HCT116 (cell line): ENCODE results near the gene NPFF. TPM values are rescaled to one million over a fixed set of nuclear protein-coding genes. Genes with fewer than 3 reads are reported as not detected.

Source experiments
- ATAC-seq: fragments of 200-7000 bp; cut with Tn5 transposase; 2 replicates; pipeline ENCODE4 v1.9.1; 2020; ENCODE audit warnings: mild to moderate bottlenecking, moderate library complexity
- BruUV-seq: library from RNA; stranded (reverse); fragments of 400-500 nt; replicated peaks from 2 replicates; lab custom pipeline; 2021; lab: Mats Ljungman, UMichigan
- CTCF ChIA-PET: fragments of 300-600 bp; sonication (Branson Sonifier 250); formaldehyde crosslinking; loops from one replicate; lab custom pipeline; 2021; ENCODE audit warnings: antibody characterized with exemption; lab: Charles Lee
- POLR2A ChIA-PET: fragments of 300-600, 350-600 bp; sonication (Branson Sonifier 250); formaldehyde crosslinking; loops from one replicate; lab custom pipeline; 2021; ENCODE audit warnings: antibody characterized with exemption; lab: Charles Lee
- RAD21 ChIA-PET, 2 experiments: fragments of 300-600 bp; sonication (Branson Sonifier 250); formaldehyde crosslinking; loops; one replicate each; lab custom pipeline; 2023; ENCODE audit warnings: low total read pairs in 2 of 2; ENCODE audit not compliant: uncharacterized antibody in 2 of 2, unreplicated experiment in 2 of 2, low non-redundant PET in 1 of 2; lab: Charles Lee
- DNase-seq: peaks from one replicate; pipeline ENCODE4 v3.0.0-alpha.2; 2010; ENCODE audit warnings: low read depth, low spot score
- H2AFZ ChIP-seq: fragments of 200-600 bp; shearing (Covaris generic), sonication (generic); 2 replicates; pipeline ENCODE4 v1.6.1; 2017; ENCODE audit warnings: low read depth, mixed run types, mixed read lengths, antibody characterized with exemption, low read length; ENCODE audit not compliant: poor library complexity, severe bottlenecking
- H3K27ac ChIP-seq: 2 replicates; pipeline ENCODE4 v1.5.1; 2012; ENCODE audit warnings: low read depth, low read length
- H3K27me3 ChIP-seq: fragments of 200-600 bp; sonication (generic); 2 replicates; pipeline ENCODE4 v1.6.1; 2016; ENCODE audit warnings: mixed run types, low read length, mixed read lengths; ENCODE audit not compliant: insufficient read depth
- H3K36me3 ChIP-seq, 2 experiments: fragments of 200-500 bp in 1 of 2; fragments of 200-600 bp in 1 of 2; sonication (Bioruptor generic) in 1 of 2; sonication (generic) in 1 of 2; 2 replicates each; pipeline versions ENCODE4 v1.5.1 to v1.6.1; 2014 to 2016; ENCODE audit warnings: low read length in 2 of 2, inconsistent platforms in 1 of 2, mixed read lengths in 1 of 2, mixed run types in 1 of 2; ENCODE audit not compliant: insufficient read depth in 2 of 2, control insufficient read depth in 1 of 2
- H3K4me1 ChIP-seq, 2 experiments: fragments of 200-600 bp in 1 of 2; sonication (generic) in 1 of 2; 2 replicates each; pipeline versions ENCODE4 v1.5.1 to v1.6.1; 2012 to 2017; ENCODE audit warnings: low read length in 2 of 2, inconsistent platforms in 1 of 2, mild to moderate bottlenecking in 1 of 2, mixed read lengths in 1 of 2, mixed run types in 1 of 2, moderate library complexity in 1 of 2; ENCODE audit not compliant: insufficient read depth in 2 of 2, control insufficient read depth in 1 of 2
- H3K4me2 ChIP-seq: fragments of 200-600 bp; sonication (generic); 2 replicates; pipeline ENCODE4 v1.6.1; 2017; ENCODE audit warnings: mixed run types, low read length, mixed read lengths
- H3K4me3 ChIP-seq, 2 experiments: fragments of 200-600 bp in 1 of 2; sonication (generic) in 1 of 2; replicated peaks in 1 of 2; 2 replicates each; pipeline ENCODE4 v1.5.1; 2011 to 2016; ENCODE audit warnings: low read length in 2 of 2, control low read depth in 1 of 2, low read depth in 1 of 2, mild to moderate bottlenecking in 1 of 2, mixed read lengths in 1 of 2, mixed run types in 1 of 2
- H3K79me2 ChIP-seq: fragments of 200-600 bp; sonication (generic); 2 replicates; pipeline ENCODE4 v1.6.1; 2017; ENCODE audit warnings: mild to moderate bottlenecking, mixed run types, low read length, moderate library complexity, mixed read lengths; ENCODE audit not compliant: insufficient read depth
- H3K9ac ChIP-seq: fragments of 200-600 bp; sonication (generic); 2 replicates; pipeline ENCODE4 v1.6.1; 2016; ENCODE audit warnings: low read length, mixed read lengths
- H3K9me2 ChIP-seq: fragments of 200-600 bp; sonication (generic), shearing (Covaris generic); 2 replicates; pipeline ENCODE4 v1.6.1; 2017; ENCODE audit warnings: mixed run types, mild to moderate bottlenecking, moderate library complexity; ENCODE audit not compliant: insufficient read depth
- H3K9me3 ChIP-seq, 2 experiments: fragments of 200-500 bp in 1 of 2; fragments of 200-600 bp in 1 of 2; sonication (Bioruptor generic) in 1 of 2; sonication (generic) in 1 of 2; 2 replicates each; pipeline ENCODE4 v1.6.1; 2014 to 2017; ENCODE audit warnings: low read length in 2 of 2, mixed read lengths in 2 of 2, inconsistent platforms in 1 of 2, low read depth in 1 of 2, mild to moderate bottlenecking in 1 of 2, mixed run types in 1 of 2, moderate library complexity in 1 of 2; ENCODE audit not compliant: control insufficient read depth in 1 of 2, insufficient read depth in 1 of 2
- H4K20me1 ChIP-seq: fragments of 200-600 bp; sonication (generic), shearing (Covaris generic); 2 replicates; pipeline ENCODE4 v1.6.1; 2017; ENCODE audit warnings: mixed run types, mild to moderate bottlenecking, moderate library complexity; ENCODE audit not compliant: insufficient read depth
- POLR2AphosphoS5 ChIP-seq: IDR thresholded peaks from 2 replicates; pipeline ENCODE4 v1.6.1; 2011; ENCODE audit warnings: mild to moderate bottlenecking, low read depth, low read length, moderate library complexity
- REST ChIP-seq: IDR thresholded peaks from 2 replicates; pipeline ENCODE4 v1.6.1; 2012; ENCODE audit warnings: low read depth
- intact Hi-C: fragments of 100-400 bp; cut with micrococcal nuclease; formaldehyde crosslinking; loops from 2 replicates; pipeline ENCODE4 v1.10.0; 2022
- total RNA-seq: library from RNA; stranded (reverse); gene quantifications from one replicate; pipeline ENCODE4 v1.2.1, GENCODE V29; 2021; ENCODE audit not compliant: unreplicated experiment

The NPFF gene
- total RNA-seq, 1 experiment from 2014 or later: not detected

- peaks cover 38 to 59% of the 10 kb centered on the region in 2 experiments for H3K36me3 ChIP-seq
- ChIA-PET RAD21 (no interaction called here), CTCF (no interaction called here), POLR2A (interaction anchor here (0.9 to 1.1 kb wide), 2 partner anchors 8 to 104 kb away, joined by 3 to 5 read pairs; partner anchors contain the start of gene SP1)
- H3K79me2 ChIP-seq: peaks cover 25% of the 10 kb centered on the region
- H3K9me2 ChIP-seq: no peaks in the 10 kb centered on the region
- H3K27me3 ChIP-seq: no peaks in the 10 kb centered on the region
- intact Hi-C loops: no loop called here
- peak; percentile 14; the same call in 1 of the 2 replicates for ATAC-seq
- peak overlapping the region; percentile 19; the same call in 1 of the 2 replicates for H3K27ac ChIP-seq
- H3K4me2 ChIP-seq: no peak overlapping the region
- no peak for TF ChIP-seq REST
- peak; percentile 51 for TF ChIP-seq POLR2AphosphoS5
- peaks cover 17% of the 10 kb centered on the region; the same call in 1 of the 2 replicates for H4K20me1 ChIP-seq
- H3K4me1 ChIP-seq: peaks cover 0 to 31% of the 10 kb centered on the region in 2 experiments; a peak in 2 of 4 replicates
- no peak overlapping the region for H2AFZ ChIP-seq
- no peak overlapping the region for H3K4me3 ChIP-seq
- no peaks in the 10 kb centered on the region for H3K9me3 ChIP-seq
- BruUV-seq: TSS peak; percentile 37
- DNase-seq: no peak
- no peak overlapping the region for H3K9ac ChIP-seq
Measured at GRCh38 chr12:53483225-53483978, 23.9 kb downstream of the NPFF start.
